ENCODE measurements around the gene KIAA1586. TPM values are rescaled to one million over a fixed set of nuclear protein-coding genes. Genes with fewer than 3 reads are reported as not detected.
"Not testable (repeated sequence)": the region's sequence is repeated elsewhere in the genome, so short reads cannot be mapped to it uniquely, and the experiment has no call there.

The KIAA1586 gene
- total and polyA plus RNA-seq, 2 of the 13 experiments (the other 11 are each of a cell fraction or from before 2014, with no cell fraction given) = 5.5 to 16.9 TPM

DNA sequence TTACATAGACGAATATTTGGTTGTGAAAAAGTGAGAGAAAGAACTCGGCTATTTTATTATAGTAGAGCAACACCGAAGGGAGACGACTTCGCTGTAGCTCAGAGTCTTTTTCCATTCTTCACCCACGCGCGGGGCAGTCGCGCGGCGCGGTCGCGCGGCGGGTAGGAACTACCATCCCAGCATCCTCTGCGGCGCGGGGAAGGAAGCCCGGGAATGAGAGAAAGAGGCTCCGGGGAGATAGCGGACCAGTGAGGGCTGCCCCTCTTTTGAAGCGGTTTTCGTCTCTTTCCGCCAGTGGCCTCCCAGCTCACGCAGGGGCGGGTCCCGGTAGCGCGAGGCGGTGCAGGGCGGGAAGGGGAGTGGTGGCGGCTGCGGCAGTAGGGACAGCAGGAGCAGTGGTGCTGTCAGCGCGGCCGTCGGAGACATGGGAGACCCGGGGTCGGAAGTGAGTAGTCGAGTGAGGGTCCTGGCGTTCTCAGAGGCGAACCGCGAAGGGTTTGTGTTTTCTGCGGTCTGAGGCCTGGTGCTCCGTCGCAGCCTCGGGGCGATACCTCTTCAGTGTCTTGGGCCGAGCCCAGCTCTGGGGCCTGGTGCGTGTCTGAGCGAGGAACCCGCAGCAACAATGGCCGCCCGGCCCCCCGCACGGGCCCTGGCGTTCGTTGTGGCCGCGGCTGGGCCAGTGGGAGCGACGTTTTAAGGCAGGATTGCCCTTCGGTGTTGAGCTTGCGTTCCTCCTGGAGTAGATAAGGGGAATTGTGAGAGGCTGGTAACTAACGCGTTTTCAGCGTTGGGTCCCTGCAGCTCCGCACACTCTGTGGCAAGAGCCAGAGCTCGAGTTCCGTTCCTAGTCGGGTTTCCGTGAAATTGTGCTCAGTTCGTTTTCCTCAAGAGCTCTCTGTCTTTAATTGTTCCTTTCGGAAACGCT is at the start of gene KIAA1586 (continued):
- peak; percentile 90 for TF ChIP-seq KDM5B (CRISPR knock-in tag; IDR thresholded peaks at IDR 0.05; ENCODE audit: borderline replicate concordance)
- peak; percentile 7; the same call in 1 of the 2 replicates for TF ChIP-seq ARID3A (IDR thresholded peaks at IDR 0.05; ENCODE audit: low read depth, low read length)
- TF ChIP-seq NFKBIZ (CRISPR knock-in tag; IDR thresholded peaks at IDR 0.05) = 0 out of 2 replicates have a peak, but pooled peaks have one; percentile 38
- TF ChIP-seq ZNF883 (CRISPR knock-in tag; IDR thresholded peaks at IDR 0.05; ENCODE audit: not compliant biosample characterization) = peak; percentile 85
- 0 out of 2 replicates have a peak, but pooled peaks have one; percentile 77 for TF ChIP-seq ZSCAN12 (CRISPR knock-in tag; IDR thresholded peaks at IDR 0.05)
- TF ChIP-seq MAX (IDR thresholded peaks at IDR 0.05) = peak; percentile 90; the same call in 1 of the 2 replicates
- TF ChIP-seq TRAFD1 (CRISPR knock-in tag; IDR thresholded peaks at IDR 0.05; ENCODE audit: borderline replicate concordance) = peak; percentile 71; the same call in 1 of the 2 replicates
- TF ChIP-seq ZBTB4 (CRISPR knock-in tag; IDR thresholded peaks at IDR 0.05; ENCODE audit: borderline replicate concordance) = peak; percentile 86; the same call in 1 of the 2 replicates
- TF ChIP-seq, protein P1, sequence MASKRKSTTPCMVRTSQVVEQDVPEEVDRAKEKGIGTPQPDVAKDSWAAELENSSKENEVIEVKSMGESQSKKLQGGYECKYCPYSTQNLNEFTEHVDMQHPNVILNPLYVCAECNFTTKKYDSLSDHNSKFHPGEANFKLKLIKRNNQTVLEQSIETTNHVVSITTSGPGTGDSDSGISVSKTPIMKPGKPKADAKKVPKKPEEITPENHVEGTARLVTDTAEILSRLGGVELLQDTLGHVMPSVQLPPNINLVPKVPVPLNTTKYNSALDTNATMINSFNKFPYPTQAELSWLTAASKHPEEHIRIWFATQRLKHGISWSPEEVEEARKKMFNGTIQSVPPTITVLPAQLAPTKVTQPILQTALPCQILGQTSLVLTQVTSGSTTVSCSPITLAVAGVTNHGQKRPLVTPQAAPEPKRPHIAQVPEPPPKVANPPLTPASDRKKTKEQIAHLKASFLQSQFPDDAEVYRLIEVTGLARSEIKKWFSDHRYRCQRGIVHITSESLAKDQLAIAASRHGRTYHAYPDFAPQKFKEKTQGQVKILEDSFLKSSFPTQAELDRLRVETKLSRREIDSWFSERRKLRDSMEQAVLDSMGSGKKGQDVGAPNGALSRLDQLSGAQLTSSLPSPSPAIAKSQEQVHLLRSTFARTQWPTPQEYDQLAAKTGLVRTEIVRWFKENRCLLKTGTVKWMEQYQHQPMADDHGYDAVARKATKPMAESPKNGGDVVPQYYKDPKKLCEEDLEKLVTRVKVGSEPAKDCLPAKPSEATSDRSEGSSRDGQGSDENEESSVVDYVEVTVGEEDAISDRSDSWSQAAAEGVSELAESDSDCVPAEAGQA (IDR thresholded peaks at IDR 0.05; ENCODE audit: low read depth) = 0 out of 2 replicates have a peak, but pooled peaks have one; percentile 51
- TF ChIP-seq, protein P1 (CRISPR knock-in tag; IDR thresholded peaks at IDR 0.05; ENCODE audit: borderline replicate concordance) = 0 out of 2 replicates have a peak, but pooled peaks have one; percentile 72
- peak; percentile 51 for TF ChIP-seq FOSL2 (CRISPR knock-in tag; IDR thresholded peaks at IDR 0.05)
- TF ChIP-seq KDM2A (CRISPR knock-in tag; IDR thresholded peaks at IDR 0.05; ENCODE audit: borderline replicate concordance, low read depth) = peak; percentile 90
- not testable (repeated sequence) for TF ChIP-seq NONO (IDR thresholded peaks at IDR 0.05)
- peak; percentile 94 for TF ChIP-seq NONO (CRISPR knock-in tag; conservative IDR thresholded peaks at IDR 0.05)
